AG04449 (cell line): ENCODE measurements around the gene CCND1.

Source experiments
- CTCF ChIA-PET: fragments of 350-600 bp; formaldehyde crosslinking; extraction: SDS; loops from one replicate; lab custom pipeline; 2021; ENCODE audit warnings: antibody characterized with exemption; lab: Yijun Ruan, JAX
- POLR2A ChIA-PET: fragments of 400-600, 350-600 bp; formaldehyde crosslinking; extraction: SDS; loops from one replicate; lab custom pipeline; 2020; ENCODE audit warnings: antibody characterized with exemption, inconsistent platforms; lab: Yijun Ruan, JAX
- DNase-seq: peaks from one replicate; pipeline ENCODE4 v3.0.0-alpha.2; 2010; ENCODE audit warnings: low read depth, low spot score
- H3K4me3 ChIP-seq: 2 replicates; pipeline ENCODE4 v1.5.1; 2011; ENCODE audit warnings: low read depth, mild to moderate bottlenecking, control low read depth, low read length
- TF ChIP-seq, protein P1 (sequence below): IDR thresholded peaks from one replicate; pipeline ENCODE4 v1.5.1; 2011; ENCODE audit warnings: mild to moderate bottlenecking, moderate library complexity, low read length, control low read depth, inconsistent platforms; ENCODE audit not compliant: insufficient read depth; ENCODE audit errors: missing control alignments

Gene CCND1

DNA sequence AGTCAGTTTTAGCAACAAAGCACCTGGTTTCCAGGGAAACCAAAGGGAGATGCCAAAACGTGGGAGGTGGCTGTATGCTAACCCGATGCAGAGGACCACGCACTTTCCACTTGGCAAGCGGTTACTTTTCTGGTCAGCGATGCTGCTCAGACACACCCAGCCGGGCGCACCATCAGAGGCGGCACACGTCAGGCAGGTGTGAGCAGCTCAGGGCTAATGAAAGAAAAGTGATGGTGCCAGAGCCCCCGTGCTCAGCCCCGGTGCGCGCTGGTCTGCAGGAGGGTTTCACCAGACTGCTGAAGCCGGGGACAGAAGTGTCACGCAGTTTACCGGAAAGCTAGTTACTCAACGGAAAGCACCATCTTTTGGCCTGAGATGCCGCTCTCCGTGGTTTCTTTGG, 28.5 kb downstream of the CCND1 start:
- TF ChIP-seq, protein P1, sequence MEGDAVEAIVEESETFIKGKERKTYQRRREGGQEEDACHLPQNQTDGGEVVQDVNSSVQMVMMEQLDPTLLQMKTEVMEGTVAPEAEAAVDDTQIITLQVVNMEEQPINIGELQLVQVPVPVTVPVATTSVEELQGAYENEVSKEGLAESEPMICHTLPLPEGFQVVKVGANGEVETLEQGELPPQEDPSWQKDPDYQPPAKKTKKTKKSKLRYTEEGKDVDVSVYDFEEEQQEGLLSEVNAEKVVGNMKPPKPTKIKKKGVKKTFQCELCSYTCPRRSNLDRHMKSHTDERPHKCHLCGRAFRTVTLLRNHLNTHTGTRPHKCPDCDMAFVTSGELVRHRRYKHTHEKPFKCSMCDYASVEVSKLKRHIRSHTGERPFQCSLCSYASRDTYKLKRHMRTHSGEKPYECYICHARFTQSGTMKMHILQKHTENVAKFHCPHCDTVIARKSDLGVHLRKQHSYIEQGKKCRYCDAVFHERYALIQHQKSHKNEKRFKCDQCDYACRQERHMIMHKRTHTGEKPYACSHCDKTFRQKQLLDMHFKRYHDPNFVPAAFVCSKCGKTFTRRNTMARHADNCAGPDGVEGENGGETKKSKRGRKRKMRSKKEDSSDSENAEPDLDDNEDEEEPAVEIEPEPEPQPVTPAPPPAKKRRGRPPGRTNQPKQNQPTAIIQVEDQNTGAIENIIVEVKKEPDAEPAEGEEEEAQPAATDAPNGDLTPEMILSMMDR, result no peak
- POLR2A ChIA-PET, result interaction anchor here (1.8 kb wide), 1 partner anchor 568 kb away, joined by 10 read pairs; no protein-coding TSS in a partner anchor
- no peak overlapping the region for H3K4me3 ChIP-seq
- CTCF ChIA-PET, result interaction anchor here (0.5 to 5.6 kb wide), 13 partner anchors 11 to 580 kb away, joined by 3 to 188 read pairs (median 9); partner anchors contain the start of gene MYEOV
- DNase-seq, result no peak

DNA sequence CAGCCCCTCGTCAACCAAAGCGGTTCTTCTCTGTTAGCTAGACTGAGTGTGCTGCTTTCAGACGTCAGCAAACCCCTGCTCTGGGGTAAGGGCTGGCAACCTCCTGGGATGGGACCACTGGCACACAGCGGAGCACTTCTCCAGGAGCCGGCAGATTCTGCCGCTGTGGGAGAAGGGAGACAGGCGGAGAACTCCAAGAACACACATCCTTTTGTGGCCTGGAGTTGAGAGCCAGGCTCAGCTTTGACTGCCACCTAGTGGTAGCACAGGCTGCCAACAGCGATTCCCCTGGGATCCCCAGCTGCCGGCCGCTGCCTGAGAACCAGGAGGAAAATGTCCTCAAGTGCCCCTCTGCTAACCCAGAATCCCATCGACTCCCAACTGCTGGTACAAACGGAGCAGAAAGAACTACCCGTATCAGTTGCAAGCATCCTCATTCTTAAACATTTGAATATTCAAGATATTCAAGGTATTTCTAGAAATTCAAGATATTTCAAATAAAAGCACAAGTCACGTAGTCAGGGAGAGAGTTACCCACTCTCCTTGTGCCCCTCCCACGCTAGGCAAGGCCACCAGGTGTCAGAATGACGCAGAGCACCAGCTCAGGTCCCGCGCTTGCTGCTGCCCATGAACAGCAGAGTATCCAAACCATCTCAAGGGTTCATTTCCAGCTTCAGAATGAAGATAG, 29.3 kb downstream of the CCND1 start:
- H3K4me3 ChIP-seq, result no peak overlapping the region
- TF ChIP-seq, protein P1, result peak; percentile 96
- CTCF ChIA-PET, result interaction anchor here (0.5 to 5.6 kb wide), 23 partner anchors 11 to 658 kb away, joined by 3 to 188 read pairs (median 4); partner anchors contain the start of genes MYEOV and SMIM38
- peak; percentile 31 for DNase-seq
- POLR2A ChIA-PET, result interaction anchor here (1.8 kb wide), 1 partner anchor 569 kb away, joined by 10 read pairs; no protein-coding TSS in a partner anchor

DNA sequence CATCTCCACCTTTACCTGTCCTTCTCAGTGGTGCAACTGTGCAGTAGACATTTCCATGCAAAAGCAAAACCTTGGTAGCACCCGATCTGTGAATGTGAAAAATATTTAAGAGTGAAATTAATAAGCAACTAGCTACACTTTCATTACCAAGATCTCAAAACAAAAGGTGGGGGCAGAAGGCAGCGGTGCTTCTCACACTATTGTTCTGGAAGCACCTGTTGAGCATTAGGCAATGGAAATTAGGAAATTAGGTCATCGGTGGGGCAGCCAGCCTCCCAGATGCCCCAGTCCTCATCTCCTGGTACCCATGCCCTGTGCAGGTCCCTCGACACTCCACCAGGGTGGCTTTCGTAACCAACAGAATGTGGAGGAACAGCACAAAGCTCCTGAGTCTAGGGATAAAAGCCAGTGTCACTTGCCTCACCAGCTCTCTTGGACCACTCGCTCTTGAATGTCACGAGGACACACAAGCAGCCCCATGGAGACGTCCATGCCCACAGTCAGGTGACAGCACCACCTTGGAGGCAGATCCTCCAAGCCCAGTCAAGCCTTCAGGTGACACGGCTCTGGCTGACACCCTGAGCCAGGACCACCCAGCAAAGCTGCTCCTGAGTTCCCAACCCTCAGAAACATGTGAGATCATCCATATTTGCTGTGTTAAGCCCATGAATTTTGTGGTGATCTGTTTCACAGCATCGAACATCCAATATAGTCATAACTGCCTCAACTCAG, 30.9 kb downstream of the CCND1 start:
- DNase-seq, result no peak
- TF ChIP-seq, protein P1, result no peak
- CTCF ChIA-PET, result interaction anchor here (0.6 to 5.6 kb wide), 12 partner anchors 13 to 582 kb away, joined by 3 to 188 read pairs (median 6); partner anchors contain the start of gene MYEOV

DNA sequence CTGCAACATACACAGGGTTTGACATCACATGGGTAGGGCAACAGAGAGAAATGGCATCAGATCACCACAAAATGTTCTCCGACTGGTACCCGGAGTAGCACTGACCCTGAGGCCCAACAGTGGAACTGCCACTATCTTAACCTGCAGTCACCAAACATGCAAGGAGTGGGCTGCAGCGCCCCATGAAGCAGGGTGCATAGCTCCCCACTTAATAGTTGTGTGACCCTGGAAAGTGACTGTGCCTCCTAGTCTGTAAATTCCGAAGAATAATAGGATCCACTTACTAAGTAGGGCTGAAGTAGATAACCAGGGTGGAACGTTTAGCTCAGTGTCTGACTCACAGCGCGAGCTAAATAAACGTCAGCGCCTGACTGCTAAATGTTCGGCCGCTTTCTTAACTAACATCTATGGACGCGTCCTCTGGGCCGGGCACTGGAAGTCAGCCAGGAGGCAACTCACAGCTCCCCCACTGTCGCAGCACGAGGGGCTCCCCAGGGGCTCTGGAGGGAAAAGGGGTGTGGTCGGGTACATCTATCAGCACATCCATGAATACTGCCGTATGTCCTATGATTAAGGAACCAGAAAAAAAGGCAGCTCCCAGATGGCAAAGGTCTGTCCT, 33.4 kb downstream of the CCND1 start:
- DNase-seq, result peak; percentile 53
- CTCF ChIA-PET, result interaction anchor here (0.8 to 3.0 kb wide), 12 partner anchors 10 to 630 kb away, joined by 3 to 16 read pairs (median 4); no protein-coding TSS in a partner anchor
- H3K4me3 ChIP-seq, result peak overlapping the region; percentile 97
- TF ChIP-seq, protein P1, result no peak
- POLR2A ChIA-PET, result interaction anchor here (0.6 to 1.7 kb wide), 7 partner anchors 18 to 557 kb away, joined by 3 to 6 read pairs (median 4); no protein-coding TSS in a partner anchor

More for the DNA sequence above, 30.9 kb downstream of the CCND1 start:
- no peak overlapping the region for H3K4me3 ChIP-seq
- POLR2A ChIA-PET, result no interaction called here

DNA sequence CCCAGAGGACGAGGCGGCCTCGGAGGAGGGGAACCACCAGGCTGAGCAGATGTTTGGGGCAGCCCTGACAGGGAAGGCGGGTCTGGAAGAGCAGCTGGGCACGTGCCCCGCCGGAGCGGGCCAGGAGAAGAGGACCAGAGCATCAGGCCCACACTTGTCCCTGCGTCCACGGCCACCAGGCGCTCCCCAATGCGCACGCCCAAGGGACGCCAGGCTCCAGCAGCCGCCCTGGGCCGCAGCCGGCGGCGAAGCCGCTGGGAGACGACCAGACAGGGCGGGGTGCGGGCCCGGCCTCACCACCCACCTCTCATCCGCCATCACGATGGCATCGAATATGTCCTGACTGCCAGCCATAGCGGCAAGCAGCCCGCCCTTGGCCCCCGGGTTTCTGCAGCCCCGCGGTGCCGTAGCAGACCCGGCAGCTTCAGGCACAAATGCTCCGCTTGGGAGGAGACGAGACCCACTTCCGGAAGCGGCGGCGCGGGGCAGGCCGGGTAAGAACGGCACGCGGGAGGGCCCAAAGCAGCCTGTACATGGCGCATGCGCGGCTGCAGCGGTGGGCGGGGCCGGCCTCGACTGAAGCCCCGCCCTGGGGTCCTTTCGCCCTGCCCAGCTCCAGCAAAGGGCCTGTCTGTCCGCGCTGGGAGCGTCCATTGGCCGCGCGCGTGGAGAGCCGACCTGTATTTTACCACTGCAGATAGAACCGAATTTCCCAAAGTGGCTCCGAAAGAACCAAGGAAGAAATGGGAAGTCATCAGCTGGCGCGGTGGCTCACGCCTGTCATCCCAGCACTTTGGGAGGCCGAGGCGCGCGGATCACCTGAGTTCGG, 34.1 kb downstream of the CCND1 start, which contains the start of gene LTO1:
Gene LTO1, minus strand, starts transcription at position 468 of the 829 bp plus-strand sequence. Its CDS starts 114 bp downstream, at position 354.
- TF ChIP-seq, protein P1, result no peak
- ChIA-PET CTCF (interaction anchor here (0.6 to 3.0 kb wide), 12 partner anchors 10 to 630 kb away, joined by 3 to 16 read pairs (median 4); no protein-coding TSS in a partner anchor), POLR2A (interaction anchor here (0.6 to 1.7 kb wide), 7 partner anchors 19 to 557 kb away, joined by 3 to 6 read pairs (median 4); no protein-coding TSS in a partner anchor)
- DNase-seq, result peak; percentile 63
- peak within 1 kb of the TSS; percentile 97 for H3K4me3 ChIP-seq
